ENCODE measurements around the gene SLC25A2. TPM values are rescaled to one million over a fixed set of nuclear protein-coding genes. Genes with fewer than 3 reads are reported as not detected.

SLC25A2 gene
- total RNA-seq, 1 donor from 2014 or later = 0.92 TPM

- no peak overlapping the region for H3K27ac Mint-ChIP-seq
- no peak for DNase-seq (ENCODE audit: extremely low spot score, unreplicated experiment)
- H3K4me1 Mint-ChIP-seq (ENCODE audit: unreplicated experiment) = no peaks in the 10 kb centered on the region
- H3K9me3 Mint-ChIP-seq = peaks cover 20% of the 10 kb centered on the region
- H3K27me3 Mint-ChIP-seq = no peaks in the 10 kb centered on the region
- H3K36me3 Mint-ChIP-seq = peaks cover 6% of the 10 kb centered on the region
- no peak for TF ChIP-seq CTCF (conservative IDR thresholded peaks at IDR 0.05)
- no peak overlapping the region for H3K4me3 Mint-ChIP-seq
Measured at GRCh38 chr5:141269195-141269594, 34.7 kb downstream of the SLC25A2 start.

- Mint-ChIP-seq H3K4me3 (no peak overlapping the region), H3K27ac (no peak overlapping the region), H3K4me1 (ENCODE audit: unreplicated experiment) (no peaks in the 10 kb centered on the region), H3K36me3 (peaks cover 15% of the 10 kb centered on the region), H3K9me3 (peaks cover 16% of the 10 kb centered on the region), H3K27me3 (no peaks in the 10 kb centered on the region)
- DNase-seq (ENCODE audit: extremely low spot score, unreplicated experiment) = no peak
- TF ChIP-seq CTCF (conservative IDR thresholded peaks at IDR 0.05) = no peak
Measured at GRCh38 chr5:141261238-141261546, 42.7 kb downstream of the SLC25A2 start.

GRCh38 chr5:141260458-141261237 is 43.2 kb downstream of the SLC25A2 start:
- Mint-ChIP-seq H3K4me3 (no peak overlapping the region), H3K27me3 (no peaks in the 10 kb centered on the region), H3K36me3 (peaks cover 15% of the 10 kb centered on the region), H3K9me3 (peaks cover 16% of the 10 kb centered on the region), H3K4me1 (ENCODE audit: unreplicated experiment) (no peaks in the 10 kb centered on the region), H3K27ac (no peak overlapping the region)
- no peak for DNase-seq (ENCODE audit: extremely low spot score, unreplicated experiment)
- TF ChIP-seq CTCF (conservative IDR thresholded peaks at IDR 0.05) = no peak

GRCh38 chr5:141258948-141259347 is 44.9 kb downstream of the SLC25A2 start:
- no peaks in the 10 kb centered on the region for H3K27me3 Mint-ChIP-seq
- H3K4me1 Mint-ChIP-seq (ENCODE audit: unreplicated experiment) = no peaks in the 10 kb centered on the region
- DNase-seq (ENCODE audit: extremely low spot score, unreplicated experiment) = no peak
- no peak overlapping the region for H3K4me3 Mint-ChIP-seq
- H3K36me3 Mint-ChIP-seq = peaks cover 13% of the 10 kb centered on the region
- H3K27ac Mint-ChIP-seq = no peak overlapping the region
- peaks cover 21% of the 10 kb centered on the region for H3K9me3 Mint-ChIP-seq
- TF ChIP-seq CTCF (conservative IDR thresholded peaks at IDR 0.05) = no peak

- H3K4me1 Mint-ChIP-seq (ENCODE audit: unreplicated experiment) = no peaks in the 10 kb centered on the region
- H3K27me3 Mint-ChIP-seq = no peaks in the 10 kb centered on the region
- no peak overlapping the region for H3K4me3 Mint-ChIP-seq
- no peak for DNase-seq (ENCODE audit: extremely low spot score, unreplicated experiment)
- no peak overlapping the region for H3K27ac Mint-ChIP-seq
- peaks cover 21% of the 10 kb centered on the region for H3K9me3 Mint-ChIP-seq
- peaks cover 10% of the 10 kb centered on the region for H3K36me3 Mint-ChIP-seq
- TF ChIP-seq CTCF (conservative IDR thresholded peaks at IDR 0.05) = no peak
Measured at GRCh38 chr5:141258464-141258863, 45.4 kb downstream of the SLC25A2 start.

Other genes starting within 250 kb of the SLC25A2 start
- 33.7 and 36.3 TPM in 2 replicates for gene PCDHB2, start 209.4 kb downstream of the SLC25A2 start, total RNA-seq (ENCODE audit: low replicate concordance)
- 3.9 and 5.4 TPM in 2 replicates for gene PCDHB3, start 203.6 kb downstream of the SLC25A2 start, total RNA-seq (ENCODE audit: low replicate concordance)
- gene PCDHB4, start 182.2 kb downstream of the SLC25A2 start, total RNA-seq (ENCODE audit: low replicate concordance) = 1.3 and 2.7 TPM in 2 replicates
- 7.3 and 28.8 TPM in 2 replicates for gene PCDHB5, start 168.8 kb downstream of the SLC25A2 start, total RNA-seq (ENCODE audit: low replicate concordance)
- 0.80 and 0.95 TPM in 2 replicates for gene PCDHB6, start 154.0 kb downstream of the SLC25A2 start, total RNA-seq (ENCODE audit: low replicate concordance)
- 0.29 and 0.63 TPM in 2 replicates for gene PCDHB7, start 131.4 kb downstream of the SLC25A2 start, total RNA-seq (ENCODE audit: low replicate concordance)
- gene PCDHB8, start 126.3 kb downstream of the SLC25A2 start, total RNA-seq (ENCODE audit: low replicate concordance) = 0.99 and 3.9 TPM in 2 replicates
- 3.1 and 6.9 TPM in 2 replicates for gene PCDHB16, start 121.7 kb downstream of the SLC25A2 start, total RNA-seq (ENCODE audit: low replicate concordance)
- gene PCDHB9, start 116.9 kb downstream of the SLC25A2 start, total RNA-seq (ENCODE audit: low replicate concordance) = 2.2 and 2.8 TPM in 2 replicates
- 2.1 and 3.2 TPM in 2 replicates for gene PCDHB10, start 111.7 kb downstream of the SLC25A2 start, total RNA-seq (ENCODE audit: low replicate concordance)
- gene PCDHB11, start 104.4 kb downstream of the SLC25A2 start, total RNA-seq (ENCODE audit: low replicate concordance) = 2.0 and 3.3 TPM in 2 replicates
- gene PCDHB12, start 95.3 kb downstream of the SLC25A2 start, total RNA-seq (ENCODE audit: low replicate concordance) = 1.4 and 2.3 TPM in 2 replicates
- 2.3 and 4.7 TPM in 2 replicates for gene PCDHB13, start 90.1 kb downstream of the SLC25A2 start, total RNA-seq (ENCODE audit: low replicate concordance)
- gene PCDHB14, start 80.7 kb downstream of the SLC25A2 start, total RNA-seq (ENCODE audit: low replicate concordance) = 3.1 and 3.7 TPM in 2 replicates
- 3.3 and 3.8 TPM in 2 replicates for gene PCDHB15, start 58.7 kb downstream of the SLC25A2 start, total RNA-seq (ENCODE audit: low replicate concordance)
- 87.0 and 92.0 TPM in 2 replicates for gene TAF7, start 16.7 kb upstream of the SLC25A2 start, total RNA-seq (ENCODE audit: low replicate concordance)
- gene PCDHGA1, start 26.5 kb upstream of the SLC25A2 start, total RNA-seq (ENCODE audit: low replicate concordance) = 0.31 and 0.74 TPM in 2 replicates
- gene PCDHGA2, start 34.7 kb upstream of the SLC25A2 start, total RNA-seq (ENCODE audit: low replicate concordance) = 0.17 and 0.69 TPM in 2 replicates
- gene PCDHGA3, start 39.8 kb upstream of the SLC25A2 start, total RNA-seq (ENCODE audit: low replicate concordance) = 0.27 and 2.3 TPM in 2 replicates
- 1.1 and 1.8 TPM in 2 replicates for gene PCDHGB1, start 46.0 kb upstream of the SLC25A2 start, total RNA-seq (ENCODE audit: low replicate concordance)
- 0.75 and 1.5 TPM in 2 replicates for gene PCDHGA4, start 51.0 kb upstream of the SLC25A2 start, total RNA-seq (ENCODE audit: low replicate concordance)
- gene PCDHGB2, start 55.9 kb upstream of the SLC25A2 start, total RNA-seq (ENCODE audit: low replicate concordance) = 0.94 and 0.95 TPM in 2 replicates
- gene PCDHGA5, start 60.1 kb upstream of the SLC25A2 start, total RNA-seq (ENCODE audit: low replicate concordance) = 0.39 and 0.88 TPM in 2 replicates
- 0.39 and 1.2 TPM in 2 replicates for gene PCDHGB3, start 66.2 kb upstream of the SLC25A2 start, total RNA-seq (ENCODE audit: low replicate concordance)
- gene PCDHGA6, start 69.8 kb upstream of the SLC25A2 start, total RNA-seq (ENCODE audit: low replicate concordance) = 0.41 and 0.86 TPM in 2 replicates
- 0.31 and 0.40 TPM in 2 replicates for gene PCDHGA7, start 78.7 kb upstream of the SLC25A2 start, total RNA-seq (ENCODE audit: low replicate concordance)
- 13.0 and 15.6 TPM in 2 replicates for gene PCDHGB4, start 83.6 kb upstream of the SLC25A2 start, total RNA-seq (ENCODE audit: low replicate concordance)
- 1.3 and 2.1 TPM in 2 replicates for gene PCDHGA8, start 88.6 kb upstream of the SLC25A2 start, total RNA-seq (ENCODE audit: low replicate concordance)
- gene PCDHGB5, start 93.9 kb upstream of the SLC25A2 start, total RNA-seq (ENCODE audit: low replicate concordance) = 2.6 and 8.1 TPM in 2 replicates
- gene PCDHGA9, start 98.7 kb upstream of the SLC25A2 start, total RNA-seq (ENCODE audit: low replicate concordance) = 0.97 and 2.2 TPM in 2 replicates
- 4.9 and 39.4 TPM in 2 replicates for gene PCDHGB6, start 104.0 kb upstream of the SLC25A2 start, total RNA-seq (ENCODE audit: low replicate concordance)
- 9.8 and 18.5 TPM in 2 replicates for gene PCDHGA10, start 108.9 kb upstream of the SLC25A2 start, total RNA-seq (ENCODE audit: low replicate concordance)
- 4.4 and 8.5 TPM in 2 replicates for gene PCDHGB7, start 113.6 kb upstream of the SLC25A2 start, total RNA-seq (ENCODE audit: low replicate concordance)
- gene PCDHGA11, start 117.0 kb upstream of the SLC25A2 start, total RNA-seq (ENCODE audit: low replicate concordance) = 2.6 TPM in 2 replicates
- gene PCDHGA12, start 126.5 kb upstream of the SLC25A2 start, total RNA-seq (ENCODE audit: low replicate concordance) = 1.2 and 1.7 TPM in 2 replicates
- gene PCDHGC3, start 171.9 kb upstream of the SLC25A2 start, total RNA-seq (ENCODE audit: low replicate concordance) = 11.0 and 60.3 TPM in 2 replicates
- 0.38 and 4.0 TPM in 2 replicates for gene PCDHGC4, start 181.0 kb upstream of the SLC25A2 start, total RNA-seq (ENCODE audit: low replicate concordance)
- 0.45 and 1.9 TPM in 2 replicates for gene PCDHGC5, start 185.0 kb upstream of the SLC25A2 start, total RNA-seq (ENCODE audit: low replicate concordance)